Measurements from ENCODE around the gene MYO1E.

Gene MYO1E

GRCh38 chr15:59268852-59269407 lies 103.7 kb downstream of the MYO1E start:
- DNase-seq (ENCODE audit: low read depth) = no peak
- H3K4me3 ChIP-seq (replicated peaks; ENCODE audit: low read depth, low read length) = no peak overlapping the region
- TF ChIP-seq CTCF (IDR thresholded peaks at IDR 0.05; ENCODE audit: low read length, missing control alignments) = no peak

GRCh38 chr15:59268168-59268851 lies 104.4 kb downstream of the MYO1E start:
- H3K4me3 ChIP-seq (replicated peaks; ENCODE audit: low read depth, low read length) = no peak overlapping the region
- DNase-seq (ENCODE audit: low read depth) = no peak
- no peak for TF ChIP-seq CTCF (IDR thresholded peaks at IDR 0.05; ENCODE audit: low read length, missing control alignments)

- H3K4me3 ChIP-seq (replicated peaks; ENCODE audit: low read depth, low read length) = no peak overlapping the region
- TF ChIP-seq CTCF (IDR thresholded peaks at IDR 0.05; ENCODE audit: low read length, missing control alignments) = no peak
- DNase-seq (ENCODE audit: low read depth) = no peak
These were observed 106.6 kb downstream of the MYO1E start for GRCh38 chr15:59266028-59266427.

- DNase-seq (ENCODE audit: low read depth) = no peak
- TF ChIP-seq CTCF (IDR thresholded peaks at IDR 0.05; ENCODE audit: low read length, missing control alignments) = no peak
- H3K4me3 ChIP-seq (replicated peaks; ENCODE audit: low read depth, low read length) = no peak overlapping the region
These were observed 110.4 kb downstream of the MYO1E start for GRCh38 chr15:59262316-59262715.

GRCh38 chr15:59260090-59260489 lies 112.6 kb downstream of the MYO1E start:
- no peak for TF ChIP-seq CTCF (IDR thresholded peaks at IDR 0.05; ENCODE audit: low read length, missing control alignments)
- no peak for DNase-seq (ENCODE audit: low read depth)
- no peak overlapping the region for H3K4me3 ChIP-seq (replicated peaks; ENCODE audit: low read depth, low read length)

- TF ChIP-seq CTCF (IDR thresholded peaks at IDR 0.05; ENCODE audit: low read length, missing control alignments) = no peak
- no peak overlapping the region for H3K4me3 ChIP-seq (replicated peaks; ENCODE audit: low read depth, low read length)
- DNase-seq (ENCODE audit: low read depth) = no peak
These were observed 113.3 kb downstream of the MYO1E start for GRCh38 chr15:59259137-59259943.
